Activated CD8-positive, alpha-beta T cell treated with anti-CD3 and anti-CD28 coated beads for 36 hours (primary cell): Measurements from ENCODE around the gene ETS1. TPM values are rescaled to one million over a fixed set of nuclear protein-coding genes. Genes with fewer than 3 reads are reported as not detected.

ENCODE experiments used
- ATAC-seq: fragments of 200-7000 bp; cut with Tn5 transposase; one replicate; pipeline ENCODE4 v1.10.0; 2021; ENCODE audit warnings: mild to moderate bottlenecking, moderate library complexity
- CTCF ChIA-PET: fragments of 350-600 bp; sonication (Branson Sonifier 250); formaldehyde crosslinking; loops from one replicate; lab custom pipeline; 2021; ENCODE audit warnings: antibody characterized with exemption; lab: Charles Lee
- POLR2A ChIA-PET: fragments of 350-600 bp; sonication (Branson Sonifier 250); formaldehyde crosslinking; loops from one replicate; lab custom pipeline; 2021; ENCODE audit warnings: antibody characterized with exemption; lab: Charles Lee
- DNase-seq: peaks from one replicate; pipeline ENCODE4 v3.0.0-alpha.2; 2020
- H3K27ac Mint-ChIP-seq: one replicate; pipeline ENCODE4 v1.8.0; 2021; ENCODE audit warnings: mild to moderate bottlenecking, mixed read lengths
- H3K27me3 Mint-ChIP-seq: one replicate; pipeline ENCODE4 v1.8.0; 2021; ENCODE audit warnings: mixed read lengths
- H3K36me3 Mint-ChIP-seq: one replicate; pipeline ENCODE4 v1.8.0; 2021; ENCODE audit warnings: low read depth, mixed read lengths
- H3K4me1 Mint-ChIP-seq: one replicate; pipeline ENCODE4 v1.8.0; 2021; ENCODE audit warnings: low read depth, mixed read lengths
- H3K4me3 Mint-ChIP-seq: one replicate; pipeline ENCODE4 v1.8.0; 2021; ENCODE audit warnings: mild to moderate bottlenecking, moderate library complexity, mixed read lengths
- H3K9me3 Mint-ChIP-seq: one replicate; pipeline ENCODE4 v1.8.0; 2021; ENCODE audit warnings: mixed read lengths
- intact Hi-C: fragments of 100-400 bp; cut with micrococcal nuclease; formaldehyde crosslinking; loops from one replicate; pipeline ENCODE4 v1.10.0; 2022
- total RNA-seq, 2 experiments: library from RNA; stranded (reverse); gene quantifications; one replicate each; pipeline ENCODE4 v1.2.3, GENCODE V29; 2021
- TF ChIP-seq, protein P1 (sequence below): fragments of 200-600 bp; IDR thresholded peaks from one replicate; pipeline ENCODE4 v1.8.0; 2022; ENCODE audit warnings: antibody characterized with exemption, mild to moderate bottlenecking

ETS1 gene
- total RNA-seq, 2 experiments from 2014 or later: 527 to 532 TPM

DNA sequence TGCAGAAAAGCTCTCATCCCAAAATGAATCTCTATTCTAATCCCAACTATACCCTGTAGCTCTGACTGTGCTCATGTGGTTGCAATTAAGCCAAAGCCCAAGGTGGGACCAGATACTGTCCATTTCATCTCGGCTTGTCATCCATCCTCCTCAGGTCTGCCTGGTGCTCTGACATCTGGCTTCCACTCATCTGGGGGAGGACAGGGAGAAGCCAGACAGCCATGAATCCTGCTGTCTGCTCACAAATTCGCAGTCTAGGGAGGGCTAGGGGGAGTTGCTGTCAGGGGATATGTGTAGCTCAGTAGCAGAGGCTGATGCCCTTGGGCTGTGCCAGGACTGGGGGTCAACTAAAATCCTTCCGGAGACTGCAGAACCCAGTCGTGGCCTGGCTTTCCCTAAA, 167.1 kb downstream of the ETS1 start:
- intact Hi-C loops: loop anchor here (5.0 kb wide), 1 partner anchor 47 kb away; no protein-coding TSS in a partner anchor
- Mint-ChIP-seq H3K27ac (no peak overlapping the region), H3K4me1 (peaks cover 81% of the 10 kb centered on the region), H3K4me3 (no peak overlapping the region), H3K9me3 (no peaks in the 10 kb centered on the region), H3K27me3 (no peaks in the 10 kb centered on the region), H3K36me3 (no peaks in the 10 kb centered on the region)
- TF ChIP-seq, protein P1, sequence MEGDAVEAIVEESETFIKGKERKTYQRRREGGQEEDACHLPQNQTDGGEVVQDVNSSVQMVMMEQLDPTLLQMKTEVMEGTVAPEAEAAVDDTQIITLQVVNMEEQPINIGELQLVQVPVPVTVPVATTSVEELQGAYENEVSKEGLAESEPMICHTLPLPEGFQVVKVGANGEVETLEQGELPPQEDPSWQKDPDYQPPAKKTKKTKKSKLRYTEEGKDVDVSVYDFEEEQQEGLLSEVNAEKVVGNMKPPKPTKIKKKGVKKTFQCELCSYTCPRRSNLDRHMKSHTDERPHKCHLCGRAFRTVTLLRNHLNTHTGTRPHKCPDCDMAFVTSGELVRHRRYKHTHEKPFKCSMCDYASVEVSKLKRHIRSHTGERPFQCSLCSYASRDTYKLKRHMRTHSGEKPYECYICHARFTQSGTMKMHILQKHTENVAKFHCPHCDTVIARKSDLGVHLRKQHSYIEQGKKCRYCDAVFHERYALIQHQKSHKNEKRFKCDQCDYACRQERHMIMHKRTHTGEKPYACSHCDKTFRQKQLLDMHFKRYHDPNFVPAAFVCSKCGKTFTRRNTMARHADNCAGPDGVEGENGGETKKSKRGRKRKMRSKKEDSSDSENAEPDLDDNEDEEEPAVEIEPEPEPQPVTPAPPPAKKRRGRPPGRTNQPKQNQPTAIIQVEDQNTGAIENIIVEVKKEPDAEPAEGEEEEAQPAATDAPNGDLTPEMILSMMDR: no peak
- POLR2A ChIA-PET: interaction anchor here (1.0 to 2.7 kb wide), 6 partner anchors 9 to 210 kb away, joined by 3 to 7 read pairs (median 4); no protein-coding TSS in a partner anchor
- ATAC-seq (no peak), DNase-seq (no peak)
- CTCF ChIA-PET: interaction anchor here (0.7 to 5.6 kb wide), 7 partner anchors 9 to 97 kb away, joined by 3 to 23 read pairs (median 10); no protein-coding TSS in a partner anchor

DNA sequence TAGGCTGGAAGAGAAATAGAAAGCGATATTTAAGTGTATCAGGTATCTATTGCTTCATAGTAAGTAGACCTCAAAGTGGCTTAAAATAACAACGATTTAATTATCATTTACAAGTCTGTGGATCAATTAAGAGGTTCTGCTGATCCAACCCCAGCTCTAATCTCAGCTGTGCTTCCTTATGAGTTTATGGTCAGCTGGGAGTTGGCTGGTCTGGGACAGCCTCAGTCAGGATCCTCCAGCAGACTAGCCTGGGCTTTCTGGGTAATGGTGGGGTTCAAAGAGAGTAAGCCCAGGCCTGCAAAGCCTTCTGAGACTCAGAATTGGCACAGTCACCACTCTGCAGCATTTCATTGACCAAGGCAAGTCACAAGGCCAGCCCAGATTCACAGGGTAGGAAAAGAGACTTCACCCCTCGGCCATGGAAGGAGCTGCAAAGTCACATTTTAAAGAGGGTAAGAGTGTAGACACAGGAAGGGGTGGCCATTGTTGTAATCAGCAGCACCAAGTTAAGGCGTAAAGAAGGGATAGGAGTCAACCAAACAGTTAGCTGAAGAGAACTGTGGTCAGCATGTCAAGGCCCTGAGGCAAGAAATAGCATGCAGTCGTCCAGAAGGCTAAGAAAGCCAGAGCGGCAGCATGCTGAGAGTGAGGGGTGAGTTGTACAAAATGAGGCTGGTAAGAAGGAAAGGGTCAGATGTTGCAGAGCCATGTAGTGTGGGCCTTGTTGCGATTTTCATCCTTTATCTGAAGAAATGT, 168.2 kb downstream of the ETS1 start:
- Mint-ChIP-seq H3K27ac (no peak overlapping the region), H3K27me3 (no peaks in the 10 kb centered on the region), H3K36me3 (no peaks in the 10 kb centered on the region), H3K4me3 (no peak overlapping the region), H3K9me3 (no peaks in the 10 kb centered on the region), H3K4me1 (peaks cover 80% of the 10 kb centered on the region)
- ATAC-seq (no peak), DNase-seq (no peak)
- POLR2A ChIA-PET: interaction anchor here (0.6 to 2.7 kb wide), 4 partner anchors 8 to 211 kb away, joined by 3 to 7 read pairs (median 6); no protein-coding TSS in a partner anchor
- intact Hi-C loops: no loop called here
- TF ChIP-seq, protein P1: no peak
- CTCF ChIA-PET: interaction anchor here (1.0 to 5.6 kb wide), 9 partner anchors 8 to 261 kb away, joined by 4 to 23 read pairs (median 8); no protein-coding TSS in a partner anchor

DNA sequence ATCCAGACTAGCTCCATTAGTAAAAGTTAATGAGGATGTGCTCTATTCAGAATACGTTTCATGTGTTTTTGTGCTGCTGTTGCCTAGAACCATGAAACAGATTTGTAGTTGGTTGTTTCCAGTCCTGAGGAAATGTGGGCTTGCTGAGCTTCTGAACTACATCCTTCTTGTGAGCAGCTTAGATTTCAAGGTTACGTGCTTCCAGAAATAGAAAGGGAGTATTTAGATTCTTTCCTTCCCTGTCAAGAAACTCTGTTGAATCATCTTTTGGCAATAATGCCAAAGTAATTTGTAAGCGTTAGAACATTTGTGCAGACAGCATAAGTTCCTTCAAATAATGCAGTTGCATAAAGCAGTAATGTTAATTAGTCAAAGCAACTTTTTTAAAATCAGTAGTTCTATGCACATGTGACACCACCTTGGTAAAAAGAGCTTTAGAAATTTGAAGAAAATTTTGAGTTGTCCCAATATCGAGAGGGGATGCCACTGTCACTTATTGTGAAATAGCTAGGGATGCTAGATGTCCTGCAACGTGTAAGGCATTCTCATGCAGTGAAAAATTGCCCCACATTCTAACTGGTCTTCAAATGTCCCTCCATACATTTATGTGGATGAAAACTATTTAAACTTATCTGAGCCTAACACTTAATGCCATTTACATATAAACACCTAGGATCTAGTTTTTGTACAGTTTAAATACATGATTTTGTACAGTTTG, 169.6 kb downstream of the ETS1 start:
- Mint-ChIP-seq H3K9me3 (no peaks in the 10 kb centered on the region), H3K27me3 (no peaks in the 10 kb centered on the region), H3K4me1 (peaks cover 75% of the 10 kb centered on the region), H3K27ac (no peak overlapping the region), H3K36me3 (no peaks in the 10 kb centered on the region), H3K4me3 (no peak overlapping the region)
- DNase-seq (no peak), ATAC-seq (no peak)
- CTCF ChIA-PET: interaction anchor here (1.0 to 5.6 kb wide), 10 partner anchors 9 to 214 kb away, joined by 3 to 23 read pairs (median 6); no protein-coding TSS in a partner anchor
- intact Hi-C loops: no loop called here
- POLR2A ChIA-PET: interaction anchor here (0.6 to 1.2 kb wide), 5 partner anchors 12 to 127 kb away, joined by 3 to 5 read pairs (median 4); no protein-coding TSS in a partner anchor
- TF ChIP-seq, protein P1: no peak

DNA sequence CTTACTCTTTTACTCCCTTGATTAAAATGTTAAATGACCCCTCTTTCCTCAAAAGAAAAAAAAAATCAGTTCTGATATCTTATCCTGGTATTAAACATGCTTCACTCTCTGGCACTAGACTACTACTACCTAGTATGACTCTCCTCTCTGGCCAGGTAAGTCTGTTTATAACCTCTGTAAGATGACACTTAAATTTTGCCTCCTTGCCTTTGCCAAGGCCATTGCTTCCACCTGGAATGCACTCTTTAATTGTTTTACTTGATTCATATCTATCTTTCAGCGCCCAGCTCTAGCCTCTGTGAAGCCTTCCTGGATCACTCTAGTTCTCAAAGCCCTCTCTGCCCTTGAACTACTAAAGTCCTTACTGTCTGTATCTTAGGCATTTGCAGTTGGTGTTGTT, 170.4 kb downstream of the ETS1 start:
- Mint-ChIP-seq H3K4me1 (peaks cover 76% of the 10 kb centered on the region), H3K9me3 (no peaks in the 10 kb centered on the region), H3K4me3 (no peak overlapping the region), H3K36me3 (peaks cover 1% of the 10 kb centered on the region), H3K27me3 (no peaks in the 10 kb centered on the region), H3K27ac (no peak overlapping the region)
- POLR2A ChIA-PET: interaction anchor here (1.2 kb wide), 2 partner anchors 12 to 32 kb away, joined by 4 read pairs; no protein-coding TSS in a partner anchor
- DNase-seq (no peak), ATAC-seq (no peak)
- TF ChIP-seq, protein P1: no peak
- CTCF ChIA-PET: interaction anchor here (1.4 to 3.3 kb wide), 7 partner anchors 8 to 213 kb away, joined by 3 to 8 read pairs (median 4); no protein-coding TSS in a partner anchor
- intact Hi-C loops: no loop called here
